Spleen (tissue), 11 donors: ENCODE data around the gene ABLIM2. TPM values are rescaled to one million over a fixed set of nuclear protein-coding genes. Genes with fewer than 3 reads are reported as not detected.

Experiments
- DNase-seq: peaks from one replicate; pipeline ENCODE4 v3.0.0-alpha.2; 2020
- H3K27ac ChIP-seq, 8 donors: fragments of 200-600 bp; sonication (generic) in 7 of 8; 1 replicate in 4 of 8; 2 replicates in 4 of 8; pipeline versions ENCODE4 v1.5.0 to v1.8.0; 2016 to 2021; ENCODE audit warnings: inconsistent platforms in 4 of 8, mild to moderate bottlenecking in 4 of 8, moderate library complexity in 1 of 8
- H3K27me3 ChIP-seq, 7 donors: fragments of 200-600 bp; sonication (generic) in 6 of 7; replicated peaks in 1 of 7; 1 replicate in 4 of 7; 2 replicates in 3 of 7; pipeline versions ENCODE4 v1.5.0 to v1.8.0; 2016 to 2021; ENCODE audit warnings: inconsistent platforms in 3 of 7, mild to moderate bottlenecking in 1 of 7
- H3K36me3 ChIP-seq, 6 donors: fragments of 200-600 bp; sonication (generic) in 5 of 6; 1 replicate in 4 of 6; 2 replicates in 2 of 6; pipeline versions ENCODE4 v1.5.0 to v1.8.0; 2016 to 2021; ENCODE audit warnings: inconsistent platforms in 2 of 6
- H3K4me1 ChIP-seq, 6 donors: fragments of 200-600 bp; sonication (generic) in 5 of 6; 1 replicate in 3 of 6; 2 replicates in 3 of 6; pipeline versions ENCODE4 v1.5.0 to v1.8.0; 2016 to 2021; ENCODE audit warnings: inconsistent platforms in 3 of 6
- H3K4me3 ChIP-seq, 8 donors: fragments of 200-600 bp; sonication (generic) in 7 of 8; 1 replicate in 4 of 8; 2 replicates in 4 of 8; pipeline versions ENCODE4 v1.5.0 to v1.8.0; 2016 to 2021; ENCODE audit warnings: inconsistent platforms in 4 of 8, mild to moderate bottlenecking in 4 of 8, moderate library complexity in 2 of 8
- H3K9me3 ChIP-seq, 8 donors: fragments of 200-600 bp; sonication (generic) in 7 of 8; 1 replicate in 4 of 8; 2 replicates in 4 of 8; pipeline versions ENCODE4 v1.5.0 to v1.8.0; 2016 to 2021; ENCODE audit warnings: inconsistent platforms in 4 of 8
- POLR2A ChIP-seq, 3 donors: fragments of 450-650 bp; IDR thresholded peaks; one replicate each; pipeline ENCODE4 v1.5.1; 2017; ENCODE audit warnings: antibody characterized with exemption in 3 of 3, mild to moderate bottlenecking in 1 of 3
- POLR2AphosphoS5 ChIP-seq, 3 donors: sonication (generic); formaldehyde crosslinking; IDR thresholded peaks; one replicate each; pipeline ENCODE4 v1.5.1; 2017; ENCODE audit warnings: antibody characterized with exemption in 3 of 3
- WGBS, 5 donors: extraction: QIAGEN DNeasy Blood & Tissue Kit in 3 of 5; methylation state at CpG; one replicate each; pipeline versions ENCODE4 v1.1.5 to v1.1.7; 2013 to 2018; 5-methylcytosine and 5-hydroxymethylcytosine counted together
- intact Hi-C: fragments of 100-400 bp; cut with DNase I; formaldehyde crosslinking; loops from one replicate; pipeline ENCODE4 v1.15.0; 2023; ENCODE audit warnings: low total_unique reads
- polyA plus RNA-seq, 3 donors: library from polyadenylated mRNA; stranded (reverse); fragments of 200-250 nt; gene quantifications; one replicate each; pipeline ENCODE4 v1.2.1, GENCODE V29; 2013
- total RNA-seq, 7 donors: library from RNA; depleted of rRNA in 3 of 7; stranded (reverse); fragments of >200 nt in 3 of 7; fragmentation: NEBNext Ultra II Directional in 4 of 7; extraction: Animal tissue kit (Norgen Biotek cat#: 25700) in 4 of 7; gene quantifications; one replicate each; pipeline versions ENCODE4 v1.1.0 to v1.2.1, GENCODE V29; 2016 to 2021
- TF ChIP-seq, protein P1 (sequence below), 11 experiments: fragments of 200-600 bp in 7 of 11; fragments of 450-650 bp in 4 of 11; sonication (generic) in 4 of 11; IDR thresholded peaks in 8 of 11; conservative IDR thresholded peaks in 3 of 11; 1 replicate in 7 of 11; 2 replicates in 4 of 11; pipeline versions ENCODE4 v1.4.0 to v1.8.0; 2016 to 2021; ENCODE audit warnings: antibody characterized with exemption in 11 of 11, inconsistent platforms in 4 of 11, mild to moderate bottlenecking in 1 of 11
- donor health status: healthy with polysubstance abuse.
- donor health status: DM: no; HTN: no; CAD: no; lungs with moderate emphysema.
- donor health status: DM: no; HTN: no; CAD: no.
- donor health status: Bipolar disorder and iron deficiency.
- donor health status: healthy.
- donor health status: DM: no; HTN: no; CAD: no.
- donor health status: DM: yes; HTN: yes; CAD: no.

The ABLIM2 gene
- total and polyA plus RNA-seq, 10 donors = 11.8 to 127 (median 62.8) TPM

DNA sequence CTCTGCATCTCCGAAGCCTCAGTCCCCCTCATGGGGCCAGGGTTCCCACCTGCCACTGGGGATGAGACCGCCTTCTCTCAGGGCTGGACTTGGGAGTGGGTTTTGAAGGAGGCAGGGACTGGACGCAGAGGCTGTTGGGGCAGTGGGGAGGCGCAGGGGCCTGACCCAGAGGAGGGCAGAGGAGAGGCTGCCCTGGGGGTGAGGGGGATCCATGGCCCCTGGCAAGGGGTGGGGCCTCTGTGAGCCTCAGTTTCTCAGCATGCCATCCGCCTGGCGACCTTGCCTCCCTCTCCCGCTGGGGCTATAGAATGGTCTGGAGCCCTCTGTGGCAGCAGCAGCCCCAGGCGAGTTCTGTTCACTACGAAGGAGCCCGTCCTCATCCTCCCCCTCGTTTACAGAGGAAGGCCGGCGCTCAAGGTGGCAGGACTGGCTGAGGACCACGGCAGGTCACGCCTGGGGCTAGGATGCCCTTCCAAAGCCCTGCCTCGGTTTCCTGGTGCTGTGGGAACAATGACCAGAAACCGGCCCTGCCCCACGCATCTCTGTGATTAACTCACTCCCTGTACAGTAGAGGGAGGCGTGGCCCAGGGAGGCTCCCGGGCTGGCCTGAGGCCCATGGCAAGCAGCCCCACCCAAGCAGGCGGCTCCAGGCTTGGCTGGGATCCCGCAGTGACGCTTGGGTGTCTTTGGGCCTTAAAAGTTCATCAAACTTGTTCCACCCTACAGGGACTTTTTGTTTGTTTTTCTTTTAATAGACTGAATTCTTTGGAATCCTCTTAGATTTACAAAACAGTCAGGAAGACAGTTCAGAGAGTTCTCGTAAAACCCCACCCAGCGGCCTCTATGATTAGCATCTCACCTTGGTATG, 24.5 kb upstream of the ABLIM2 start:
- Histone ChIP-seq H3K27me3 (no peaks in the 10 kb centered on the region), H3K4me3 (no peak overlapping the region), H3K36me3 (no peaks in the 10 kb centered on the region), H3K9me3 (no peaks in the 10 kb centered on the region), H3K4me1 (peaks cover 0 to 34% (median 15%) of the 10 kb centered on the region in 6 donors), H3K27ac (peak overlapping the region in 6 of 8 donors; percentile 48 to 78 (median 71))
- 56 to 81% (median 79%) methylated on average over 21 to 25 of the region's 25 CpGs for WGBS, 5 donors
- intact Hi-C loops = no loop called here
- peak; percentile 67 to 84 (median 68) for TF ChIP-seq POLR2AphosphoS5 (IDR thresholded peaks at IDR 0.05)
- TF ChIP-seq POLR2A (IDR thresholded peaks at IDR 0.05) = no peak
- peak; percentile 86 for DNase-seq

DNA sequence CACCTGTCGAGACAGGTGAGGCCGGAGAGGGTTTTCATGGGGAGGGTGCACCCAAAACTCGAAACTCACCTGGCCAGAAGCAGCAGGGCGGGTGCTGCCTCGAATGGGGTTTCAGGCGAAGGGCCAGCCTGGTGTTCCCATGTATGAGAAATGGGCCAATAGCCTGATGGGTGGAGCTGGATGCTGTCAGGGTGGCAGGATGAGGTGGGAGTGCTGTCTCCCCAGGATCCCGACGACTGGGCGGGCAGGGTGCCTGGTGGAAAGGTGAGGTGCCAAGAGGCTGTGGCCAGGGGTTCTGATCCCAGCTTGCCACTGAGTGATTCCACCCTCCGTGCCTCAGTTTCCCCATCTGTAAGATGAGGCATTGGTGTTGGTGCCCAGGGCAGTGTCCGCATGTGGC, 23.7 kb upstream of the ABLIM2 start:
- H3K27ac ChIP-seq = peak overlapping the region in 3 of 8 donors; percentile 69 to 78 (median 75)
- intact Hi-C loops = no loop called here
- H3K27me3 ChIP-seq = no peaks in the 10 kb centered on the region
- peak; percentile 71 for DNase-seq
- H3K4me3 ChIP-seq = no peak overlapping the region
- H3K36me3 ChIP-seq = no peaks in the 10 kb centered on the region
- H3K4me1 ChIP-seq = peaks cover under 1 to 38% (median 15%) of the 10 kb centered on the region in 6 donors
- H3K9me3 ChIP-seq = no peaks in the 10 kb centered on the region
- no peak for TF ChIP-seq POLR2A (IDR thresholded peaks at IDR 0.05)
- TF ChIP-seq POLR2AphosphoS5 (IDR thresholded peaks at IDR 0.05) = no peak
- TF ChIP-seq, protein P1, sequence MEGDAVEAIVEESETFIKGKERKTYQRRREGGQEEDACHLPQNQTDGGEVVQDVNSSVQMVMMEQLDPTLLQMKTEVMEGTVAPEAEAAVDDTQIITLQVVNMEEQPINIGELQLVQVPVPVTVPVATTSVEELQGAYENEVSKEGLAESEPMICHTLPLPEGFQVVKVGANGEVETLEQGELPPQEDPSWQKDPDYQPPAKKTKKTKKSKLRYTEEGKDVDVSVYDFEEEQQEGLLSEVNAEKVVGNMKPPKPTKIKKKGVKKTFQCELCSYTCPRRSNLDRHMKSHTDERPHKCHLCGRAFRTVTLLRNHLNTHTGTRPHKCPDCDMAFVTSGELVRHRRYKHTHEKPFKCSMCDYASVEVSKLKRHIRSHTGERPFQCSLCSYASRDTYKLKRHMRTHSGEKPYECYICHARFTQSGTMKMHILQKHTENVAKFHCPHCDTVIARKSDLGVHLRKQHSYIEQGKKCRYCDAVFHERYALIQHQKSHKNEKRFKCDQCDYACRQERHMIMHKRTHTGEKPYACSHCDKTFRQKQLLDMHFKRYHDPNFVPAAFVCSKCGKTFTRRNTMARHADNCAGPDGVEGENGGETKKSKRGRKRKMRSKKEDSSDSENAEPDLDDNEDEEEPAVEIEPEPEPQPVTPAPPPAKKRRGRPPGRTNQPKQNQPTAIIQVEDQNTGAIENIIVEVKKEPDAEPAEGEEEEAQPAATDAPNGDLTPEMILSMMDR (IDR thresholded peaks at IDR 0.05 in 8 of 11, conservative IDR thresholded peaks at IDR 0.05 in 3 of 11) = no peak
- 85 to 92% (median 87%) methylated on average over 8 to 11 of the region's 11 CpGs for WGBS, 5 donors

DNA sequence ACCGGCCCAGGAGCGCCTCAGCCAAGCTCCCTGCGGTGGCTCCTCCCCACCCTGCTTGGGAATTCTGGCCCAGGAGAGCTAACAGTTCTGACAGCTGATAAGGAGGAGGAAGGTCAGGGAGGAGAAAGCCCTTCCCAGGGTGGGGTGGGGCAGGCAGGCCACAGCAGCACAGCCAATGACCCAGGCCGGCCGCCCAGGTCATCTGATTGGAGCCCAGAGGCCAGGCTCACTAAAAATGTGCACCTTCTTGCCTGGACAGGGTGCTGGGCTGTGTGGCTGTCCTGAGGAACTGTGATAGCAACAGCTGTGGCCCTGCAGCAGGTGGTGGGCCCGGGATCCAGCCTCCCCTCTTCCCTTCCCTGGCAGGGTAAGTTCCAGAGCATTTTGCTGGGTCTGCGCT, 23.2 kb upstream of the ABLIM2 start:
- DNase-seq = peak; percentile 72
- no peak overlapping the region for H3K27ac ChIP-seq

DNA sequence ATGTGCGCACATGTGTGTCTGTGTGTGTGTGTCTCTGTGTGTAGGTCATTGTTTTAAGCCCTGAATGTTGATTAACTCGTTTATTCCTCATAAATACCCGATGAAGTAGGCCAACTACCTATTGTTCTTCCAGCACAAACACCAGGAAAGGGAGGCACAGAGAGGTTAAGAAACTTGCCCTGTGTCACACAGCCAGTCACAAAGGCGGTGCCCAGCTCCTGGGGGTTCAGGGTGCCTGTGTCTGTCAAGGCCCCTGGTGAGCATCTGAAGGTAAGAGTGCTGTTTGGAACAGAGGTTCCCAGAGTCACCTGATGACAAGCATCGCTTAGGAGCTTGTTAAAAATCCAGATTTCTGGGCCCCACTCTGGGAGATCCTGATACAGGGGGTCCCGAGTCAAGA, 22.5 kb upstream of the ABLIM2 start:
- TF ChIP-seq, protein P1 (IDR thresholded peaks at IDR 0.05 in 8 of 11, conservative IDR thresholded peaks at IDR 0.05 in 3 of 11) = no peak
- Histone ChIP-seq H3K4me1 (peaks cover 5 to 49% (median 25%) of the 10 kb centered on the region in 6 donors), H3K27ac (no peak overlapping the region), H3K4me3 (no peak overlapping the region), H3K27me3 (no peaks in the 10 kb centered on the region), H3K36me3 (no peaks in the 10 kb centered on the region), H3K9me3 (no peaks in the 10 kb centered on the region)
- DNase-seq = no peak
- intact Hi-C loops = no loop called here
- WGBS, 5 donors = 82 to 97% (median 89%) methylated on average over 6 of the region's 6 CpGs

More for the DNA sequence above, 23.2 kb upstream of the ABLIM2 start:
- no peak for TF ChIP-seq POLR2A (IDR thresholded peaks at IDR 0.05)
- TF ChIP-seq, protein P1 (IDR thresholded peaks at IDR 0.05 in 8 of 11, conservative IDR thresholded peaks at IDR 0.05 in 3 of 11) = no peak
- TF ChIP-seq POLR2AphosphoS5 (IDR thresholded peaks at IDR 0.05) = no peak
- intact Hi-C loops = no loop called here
- Histone ChIP-seq H3K4me1 (peaks cover 5 to 42% (median 20%) of the 10 kb centered on the region in 6 donors), H3K36me3 (no peaks in the 10 kb centered on the region), H3K4me3 (no peak overlapping the region), H3K27me3 (no peaks in the 10 kb centered on the region), H3K9me3 (no peaks in the 10 kb centered on the region)
- 66 to 86% (median 80%) methylated on average over 1 to 7 of the region's 7 CpGs for WGBS, 5 donors
